Measurements from ENCODE around the gene FBXL15.

Gene FBXL15

GRCh38 chr10:102418622-102419268 is 1.9 kb upstream of the FBXL15 start, which contains the start of gene PSD:
PSD (minus strand) TSS chr10:102418785; CDS start chr10:102417038, 1,747 bp downstream.
- Histone ChIP-seq H3K4me3 (ENCODE audit: low read depth in 1 of 5, low read length in 5 of 5) (peak within 1 kb of the TSS; percentile 77 to 98 (median 95)), H3K4me1 (ENCODE audit: control insufficient read depth in 5 of 5, insufficient read depth in 5 of 5, low read length in 5 of 5) (peaks cover 3 to 45% (median 41%) of the 10 kb centered on the region in 5 donors), H3K27me3 (ENCODE audit: control insufficient read depth in 5 of 5, insufficient read depth in 4 of 5, low read length in 5 of 5) (peaks cover 20 to 35% (median 30%) of the 10 kb centered on the region in 5 donors), H3K36me3 (ENCODE audit: control insufficient read depth in 5 of 5, insufficient read depth in 5 of 5, low read length in 5 of 5) (peaks cover 0 to 8% (median 5%) of the 10 kb centered on the region in 5 donors), H3K9ac (ENCODE audit: low read length in 5 of 5) (no peak within 1 kb of the TSS), H3K9me3 (ENCODE audit: control insufficient read depth in 5 of 5, low read length in 5 of 5) (no peaks in the 10 kb centered on the region), H3K27ac (ENCODE audit: low read depth, low read length) (no peak within 1 kb of the TSS)

- Histone ChIP-seq H3K27me3 (ENCODE audit: control insufficient read depth in 5 of 5, insufficient read depth in 4 of 5, low read length in 5 of 5) (peaks cover 20 to 32% (median 27%) of the 10 kb centered on the region in 5 donors), H3K4me1 (ENCODE audit: control insufficient read depth in 5 of 5, insufficient read depth in 5 of 5, low read length in 5 of 5) (peaks cover 3 to 45% (median 41%) of the 10 kb centered on the region in 5 donors), H3K36me3 (ENCODE audit: control insufficient read depth in 5 of 5, insufficient read depth in 5 of 5, low read length in 5 of 5) (peaks cover 0 to 16% (median 13%) of the 10 kb centered on the region in 5 donors), H3K4me3 (ENCODE audit: low read depth in 1 of 5, low read length in 5 of 5) (peak overlapping the region; percentile 77 to 98 (median 95)), H3K27ac (ENCODE audit: low read depth, low read length) (no peak overlapping the region), H3K9me3 (ENCODE audit: control insufficient read depth in 5 of 5, low read length in 5 of 5) (no peaks in the 10 kb centered on the region), H3K9ac (ENCODE audit: low read length in 5 of 5) (peak overlapping the region in 2 of 5 donors; percentile 84 to 88)
These were observed 1.1 kb upstream of the FBXL15 start for GRCh38 chr10:102419269-102420180.

- Histone ChIP-seq H3K27me3 (ENCODE audit: control insufficient read depth in 5 of 5, insufficient read depth in 4 of 5, low read length in 5 of 5) (peaks cover 17 to 27% (median 20%) of the 10 kb centered on the region in 5 donors), H3K36me3 (ENCODE audit: control insufficient read depth in 5 of 5, insufficient read depth in 5 of 5, low read length in 5 of 5) (peaks cover 0 to 22% (median 19%) of the 10 kb centered on the region in 5 donors), H3K4me3 (ENCODE audit: low read depth in 1 of 5, low read length in 5 of 5) (peak overlapping the region; percentile 95 to 99 (median 96)), H3K9ac (ENCODE audit: low read length in 5 of 5) (peak overlapping the region; percentile 63 to 88 (median 84)), H3K9me3 (ENCODE audit: control insufficient read depth in 5 of 5, low read length in 5 of 5) (no peaks in the 10 kb centered on the region), H3K27ac (ENCODE audit: low read depth, low read length) (peak overlapping the region; percentile 81), H3K4me1 (ENCODE audit: control insufficient read depth in 5 of 5, insufficient read depth in 5 of 5, low read length in 5 of 5) (peaks cover 3 to 45% (median 41%) of the 10 kb centered on the region in 5 donors)
These were observed 389 bp upstream of the FBXL15 start for GRCh38 chr10:102420181-102420713.

- Histone ChIP-seq H3K36me3 (ENCODE audit: control insufficient read depth in 5 of 5, insufficient read depth in 5 of 5, low read length in 5 of 5) (peaks cover 0 to 22% (median 19%) of the 10 kb centered on the region in 5 donors), H3K9me3 (ENCODE audit: control insufficient read depth in 5 of 5, low read length in 5 of 5) (no peaks in the 10 kb centered on the region), H3K9ac (ENCODE audit: low read length in 5 of 5) (peak overlapping the region in 4 of 5 donors; percentile 80 to 88 (median 84)), H3K4me3 (ENCODE audit: low read depth in 1 of 5, low read length in 5 of 5) (peak overlapping the region; percentile 67 to 98 (median 95)), H3K27me3 (ENCODE audit: control insufficient read depth in 5 of 5, insufficient read depth in 4 of 5, low read length in 5 of 5) (peaks cover 11 to 18% (median 12%) of the 10 kb centered on the region in 5 donors), H3K27ac (ENCODE audit: low read depth, low read length) (peak overlapping the region; percentile 81), H3K4me1 (ENCODE audit: control insufficient read depth in 5 of 5, insufficient read depth in 5 of 5, low read length in 5 of 5) (peaks cover 3 to 45% (median 41%) of the 10 kb centered on the region in 5 donors)
These were observed 796 bp downstream of the FBXL15 start for GRCh38 chr10:102421507-102421756.

GRCh38 chr10:102421757-102422512 is 1.3 kb downstream of the FBXL15 start:
- Histone ChIP-seq H3K27ac (ENCODE audit: low read depth, low read length) (peak overlapping the region; percentile 81), H3K4me3 (ENCODE audit: low read depth in 1 of 5, low read length in 5 of 5) (peak overlapping the region; percentile 67 to 98 (median 95)), H3K9ac (ENCODE audit: low read length in 5 of 5) (peak overlapping the region in 4 of 5 donors; percentile 80 to 88 (median 84)), H3K4me1 (ENCODE audit: control insufficient read depth in 5 of 5, insufficient read depth in 5 of 5, low read length in 5 of 5) (peaks cover 3 to 45% (median 41%) of the 10 kb centered on the region in 5 donors), H3K9me3 (ENCODE audit: control insufficient read depth in 5 of 5, low read length in 5 of 5) (no peaks in the 10 kb centered on the region), H3K27me3 (ENCODE audit: control insufficient read depth in 5 of 5, insufficient read depth in 4 of 5, low read length in 5 of 5) (peaks cover 11 to 14% (median 11%) of the 10 kb centered on the region in 5 donors), H3K36me3 (ENCODE audit: control insufficient read depth in 5 of 5, insufficient read depth in 5 of 5, low read length in 5 of 5) (peaks cover 0 to 22% (median 19%) of the 10 kb centered on the region in 5 donors)

- Histone ChIP-seq H3K4me3 (ENCODE audit: low read depth in 1 of 5, low read length in 5 of 5) (peak overlapping the region; percentile 55 to 98 (median 95)), H3K4me1 (ENCODE audit: control insufficient read depth in 5 of 5, insufficient read depth in 5 of 5, low read length in 5 of 5) (peaks cover 3 to 45% (median 41%) of the 10 kb centered on the region in 5 donors)
These were observed 2.0 kb downstream of the FBXL15 start for GRCh38 chr10:102422545-102423129.

GRCh38 chr10:102423372-102423968 is 2.8 kb downstream of the FBXL15 start:
- Histone ChIP-seq H3K4me1 (ENCODE audit: control insufficient read depth in 5 of 5, insufficient read depth in 5 of 5, low read length in 5 of 5) (peaks cover 3 to 45% (median 41%) of the 10 kb centered on the region in 5 donors), H3K9me3 (ENCODE audit: control insufficient read depth in 5 of 5, low read length in 5 of 5) (no peaks in the 10 kb centered on the region), H3K27ac (ENCODE audit: low read depth, low read length) (no peak overlapping the region), H3K36me3 (ENCODE audit: control insufficient read depth in 5 of 5, insufficient read depth in 5 of 5, low read length in 5 of 5) (peaks cover 0 to 22% (median 19%) of the 10 kb centered on the region in 5 donors), H3K4me3 (ENCODE audit: low read depth in 1 of 5, low read length in 5 of 5) (peak overlapping the region in 4 of 5 donors; percentile 95 to 98 (median 96)), H3K27me3 (ENCODE audit: control insufficient read depth in 5 of 5, insufficient read depth in 4 of 5, low read length in 5 of 5) (peaks cover 0 to 1% (median under 1%) of the 10 kb centered on the region in 5 donors), H3K9ac (ENCODE audit: low read length in 5 of 5) (peak overlapping the region in 2 of 5 donors; percentile 84 to 88)

More at GRCh38 chr10:102422545-102423129, 2.0 kb downstream of the FBXL15 start:
- peak overlapping the region in 4 of 5 donors; percentile 80 to 88 (median 84) for H3K9ac ChIP-seq (ENCODE audit: low read length in 5 of 5)
- peaks cover 0 to 22% (median 19%) of the 10 kb centered on the region in 5 donors for H3K36me3 ChIP-seq (ENCODE audit: control insufficient read depth in 5 of 5, insufficient read depth in 5 of 5, low read length in 5 of 5)
- H3K27ac ChIP-seq (ENCODE audit: low read depth, low read length): peak overlapping the region; percentile 81
- H3K27me3 ChIP-seq (ENCODE audit: control insufficient read depth in 5 of 5, insufficient read depth in 4 of 5, low read length in 5 of 5): peaks cover 5 to 8% (median 7%) of the 10 kb centered on the region in 5 donors
- H3K9me3 ChIP-seq (ENCODE audit: control insufficient read depth in 5 of 5, low read length in 5 of 5): no peaks in the 10 kb centered on the region

GRCh38 chr10:102424145-102424544 is 3.5 kb downstream of the FBXL15 start:
- Histone ChIP-seq H3K36me3 (ENCODE audit: control insufficient read depth in 5 of 5, insufficient read depth in 5 of 5, low read length in 5 of 5) (peaks cover 0 to 22% (median 19%) of the 10 kb centered on the region in 5 donors), H3K27ac (ENCODE audit: low read depth, low read length) (no peak overlapping the region), H3K27me3 (ENCODE audit: control insufficient read depth in 5 of 5, insufficient read depth in 4 of 5, low read length in 5 of 5) (no peaks in the 10 kb centered on the region), H3K9ac (ENCODE audit: low read length in 5 of 5) (no peak overlapping the region), H3K4me3 (ENCODE audit: low read depth in 1 of 5, low read length in 5 of 5) (no peak overlapping the region), H3K4me1 (ENCODE audit: control insufficient read depth in 5 of 5, insufficient read depth in 5 of 5, low read length in 5 of 5) (peaks cover 3 to 41% (median 38%) of the 10 kb centered on the region in 5 donors), H3K9me3 (ENCODE audit: control insufficient read depth in 5 of 5, low read length in 5 of 5) (no peaks in the 10 kb centered on the region)
